ENCODE results near the gene CDH11. TPM values are rescaled to one million over a fixed set of nuclear protein-coding genes. Genes with fewer than 3 reads are reported as not detected.
A peak's percentile ranks its signal among the peaks of the same experiment; 100 is the strongest.

Gene CDH11
- total RNA-seq, 1 donor from 2014 or later = 31.7 TPM

- DNase-seq (ENCODE audit: low read depth, low spot score) = no peak
- Mint-ChIP-seq H3K36me3 (ENCODE audit: low read depth) (no peaks in the 10 kb centered on the region), H3K4me1 (peaks cover 55% of the 10 kb centered on the region), H3K9me3 (no peaks in the 10 kb centered on the region), H3K27ac (ENCODE audit: unreplicated experiment) (no peak overlapping the region), H3K4me3 (peak overlapping the region; percentile 83), H3K27me3 (ENCODE audit: low read depth) (peaks cover 80% of the 10 kb centered on the region)
- TF ChIP-seq CTCF (conservative IDR thresholded peaks at IDR 0.05) = no peak
These were observed 1.4 kb downstream of the CDH11 start for GRCh38 chr16:65120461-65120830.

GRCh38 chr16:65119901-65120401 lies 1.9 kb downstream of the CDH11 start:
- H3K4me3 Mint-ChIP-seq = peak overlapping the region; percentile 83
- H3K27me3 Mint-ChIP-seq (ENCODE audit: low read depth) = peaks cover 77% of the 10 kb centered on the region
- no peak for TF ChIP-seq CTCF (conservative IDR thresholded peaks at IDR 0.05)
- no peaks in the 10 kb centered on the region for H3K36me3 Mint-ChIP-seq (ENCODE audit: low read depth)
- no peaks in the 10 kb centered on the region for H3K9me3 Mint-ChIP-seq
- no peak for DNase-seq (ENCODE audit: low read depth, low spot score)
- no peak overlapping the region for H3K27ac Mint-ChIP-seq (ENCODE audit: unreplicated experiment)
- peaks cover 55% of the 10 kb centered on the region for H3K4me1 Mint-ChIP-seq

- Mint-ChIP-seq H3K9me3 (no peaks in the 10 kb centered on the region), H3K27ac (ENCODE audit: unreplicated experiment) (no peak overlapping the region), H3K36me3 (ENCODE audit: low read depth) (no peaks in the 10 kb centered on the region), H3K27me3 (ENCODE audit: low read depth) (peaks cover 73% of the 10 kb centered on the region), H3K4me3 (peak overlapping the region; percentile 77), H3K4me1 (peaks cover 53% of the 10 kb centered on the region)
- no peak for DNase-seq (ENCODE audit: low read depth, low spot score)
- TF ChIP-seq CTCF (conservative IDR thresholded peaks at IDR 0.05) = no peak
These were observed 2.4 kb downstream of the CDH11 start for GRCh38 chr16:65119435-65119834.

- no peak for TF ChIP-seq CTCF (conservative IDR thresholded peaks at IDR 0.05)
- Mint-ChIP-seq H3K36me3 (ENCODE audit: low read depth) (no peaks in the 10 kb centered on the region), H3K4me1 (peaks cover 47% of the 10 kb centered on the region), H3K4me3 (peak overlapping the region; percentile 77), H3K27ac (ENCODE audit: unreplicated experiment) (no peak overlapping the region), H3K9me3 (no peaks in the 10 kb centered on the region), H3K27me3 (ENCODE audit: low read depth) (peaks cover 69% of the 10 kb centered on the region)
- DNase-seq (ENCODE audit: low read depth, low spot score) = no peak
These were observed 3.0 kb downstream of the CDH11 start for GRCh38 chr16:65118871-65119270.

- peak; percentile 67 for DNase-seq (ENCODE audit: low read depth, low spot score)
- H3K4me3 Mint-ChIP-seq = peak overlapping the region; percentile 81
- TF ChIP-seq CTCF (conservative IDR thresholded peaks at IDR 0.05) = peak; percentile 95
- peaks cover 60% of the 10 kb centered on the region for H3K27me3 Mint-ChIP-seq (ENCODE audit: low read depth)
- peak overlapping the region; percentile 4 for H3K27ac Mint-ChIP-seq (ENCODE audit: unreplicated experiment)
- no peaks in the 10 kb centered on the region for H3K36me3 Mint-ChIP-seq (ENCODE audit: low read depth)
- H3K4me1 Mint-ChIP-seq = peaks cover 39% of the 10 kb centered on the region
- H3K9me3 Mint-ChIP-seq = no peaks in the 10 kb centered on the region
These were observed 3.9 kb downstream of the CDH11 start for GRCh38 chr16:65117811-65118448.
